Upper lobe of left lung (tissue), 4 donors: ENCODE data around the gene BCKDHA.

Experiments used
- CTCF ChIP-seq, 6 experiments: fragments of 450-650 bp in 4 of 6; fragments of 200-600 bp in 2 of 6; sonication (generic) in 2 of 6; IDR thresholded peaks; one replicate each; pipeline ENCODE4 v1.5.1; 2016 to 2019; ENCODE audit warnings: antibody characterized with exemption in 6 of 6
- EP300 ChIP-seq, 4 donors: sonication (generic); formaldehyde crosslinking; IDR thresholded peaks; one replicate each; pipeline ENCODE4 v1.5.1; 2017; ENCODE audit warnings: antibody characterized with exemption in 4 of 4, control low read depth in 2 of 4
- POLR2A ChIP-seq, 4 donors: fragments of 450-650 bp; IDR thresholded peaks; one replicate each; pipeline ENCODE4 v1.5.1; 2016 to 2017; ENCODE audit warnings: antibody characterized with exemption in 4 of 4, mild to moderate bottlenecking in 2 of 4
- POLR2AphosphoS5 ChIP-seq, 2 donors: sonication (generic); formaldehyde crosslinking; IDR thresholded peaks; one replicate each; pipeline ENCODE4 v1.5.1; 2017; ENCODE audit warnings: antibody characterized with exemption in 2 of 2

GRCh38 chr19:41362143-41362847 is 35.3 kb upstream of the BCKDHA start:
- TF ChIP-seq POLR2AphosphoS5 (IDR thresholded peaks at IDR 0.05) (no peak), POLR2A (IDR thresholded peaks at IDR 0.05) (no peak), CTCF (IDR thresholded peaks at IDR 0.05) (no peak), EP300 (IDR thresholded peaks at IDR 0.05) (no peak)
